Mucosa of stomach (tissue), 1 donor: ENCODE results near the gene UBE4B.

Source experiments
- H3K27me3 ChIP-seq: one replicate; pipeline ENCODE4 v1.7.0; 2013; ENCODE audit warnings: mild to moderate bottlenecking, low read length; ENCODE audit not compliant: control insufficient read depth, insufficient read depth
- H3K36me3 ChIP-seq: one replicate; pipeline ENCODE4 v1.7.0; 2013; ENCODE audit warnings: low read length; ENCODE audit not compliant: control insufficient read depth, insufficient read depth
- H3K4me1 ChIP-seq: one replicate; pipeline ENCODE4 v1.7.0; 2013; ENCODE audit warnings: mild to moderate bottlenecking, low read length; ENCODE audit not compliant: control insufficient read depth, insufficient read depth
- H3K4me3 ChIP-seq: one replicate; pipeline ENCODE4 v1.7.0; 2013; ENCODE audit warnings: low read length
- H3K9ac ChIP-seq: one replicate; pipeline ENCODE4 v1.7.0; 2013; ENCODE audit warnings: mild to moderate bottlenecking, low read length, moderate library complexity
- H3K9me3 ChIP-seq: one replicate; pipeline ENCODE4 v1.7.0; 2013; ENCODE audit warnings: mild to moderate bottlenecking, low read length, moderate library complexity; ENCODE audit not compliant: control insufficient read depth
- donor health status: Pancreatic carcinoma.

UBE4B gene

DNA sequence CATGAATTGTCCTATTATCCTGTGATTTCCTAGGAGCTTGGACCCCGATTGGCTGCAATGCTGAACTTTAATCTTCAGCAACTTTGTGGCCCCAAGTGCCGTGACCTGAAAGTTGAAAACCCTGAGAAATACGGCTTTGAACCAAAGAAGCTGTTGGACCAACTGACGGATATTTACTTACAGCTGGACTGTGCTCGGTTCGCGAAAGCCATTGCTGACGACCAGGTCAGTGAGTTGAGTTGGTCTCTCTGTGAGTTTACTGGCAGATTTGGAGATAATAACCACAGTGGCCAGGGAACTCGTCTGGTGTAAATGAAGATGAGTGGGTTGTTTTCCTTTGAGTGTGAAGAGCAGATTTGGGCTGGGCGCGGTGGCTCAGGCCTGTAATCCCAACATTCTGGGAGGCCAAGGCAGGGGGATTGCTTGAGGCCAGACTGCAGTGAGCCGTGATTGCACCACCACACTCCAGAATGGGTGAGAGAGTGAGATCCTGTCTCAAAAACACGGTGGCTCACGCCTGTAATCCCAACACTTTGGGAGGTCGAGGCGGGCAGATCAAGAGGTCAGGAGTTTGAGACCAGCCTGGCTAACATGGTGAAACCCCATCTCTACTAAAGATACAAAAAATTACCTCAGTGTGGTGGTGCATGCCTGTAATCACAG lies 138.5 kb downstream of the UBE4B start:
- H3K36me3 ChIP-seq = no peaks in the 10 kb centered on the region
- no peak overlapping the region for H3K4me3 ChIP-seq
- H3K4me1 ChIP-seq = peaks cover 9% of the 10 kb centered on the region
- H3K9me3 ChIP-seq = no peaks in the 10 kb centered on the region
- no peaks in the 10 kb centered on the region for H3K27me3 ChIP-seq
- no peak overlapping the region for H3K9ac ChIP-seq

DNA sequence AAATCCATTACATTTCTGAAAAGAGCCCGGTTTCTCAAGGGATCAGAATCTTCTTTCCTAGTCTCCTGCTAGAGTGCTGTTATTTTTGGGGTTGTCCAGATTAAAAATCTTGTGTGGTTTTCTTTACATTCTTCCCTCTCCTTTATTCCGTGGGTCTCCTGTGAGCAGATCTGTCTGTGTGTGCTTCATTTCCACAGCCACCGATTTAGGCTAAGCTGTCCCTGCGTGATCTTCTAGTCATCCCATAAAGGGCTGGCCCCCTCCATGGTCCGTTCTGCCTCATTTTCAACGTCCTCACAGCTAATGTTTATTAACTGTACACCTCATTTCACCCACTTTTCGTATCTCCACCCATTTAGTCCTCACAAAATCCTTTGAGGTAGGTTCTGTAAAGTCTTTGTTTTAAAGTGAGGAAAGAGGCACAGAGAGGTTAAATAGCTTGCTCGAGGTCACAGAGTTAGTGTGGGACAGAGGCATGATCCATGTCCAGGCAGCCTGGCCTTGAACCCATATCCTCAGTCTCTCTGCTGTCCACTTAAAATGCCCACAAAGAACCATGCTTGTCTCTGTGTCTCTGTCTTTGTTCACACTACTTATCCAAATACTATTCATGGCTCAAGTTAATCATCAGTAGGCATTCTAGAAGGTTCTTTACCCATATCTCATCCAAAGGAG lies 139.4 kb downstream of the UBE4B start:
- H3K9me3 ChIP-seq = no peaks in the 10 kb centered on the region
- H3K4me3 ChIP-seq = no peak overlapping the region
- no peak overlapping the region for H3K9ac ChIP-seq
- H3K36me3 ChIP-seq = no peaks in the 10 kb centered on the region
- peaks cover 9% of the 10 kb centered on the region for H3K4me1 ChIP-seq
- H3K27me3 ChIP-seq = no peaks in the 10 kb centered on the region

- no peak overlapping the region for H3K4me3 ChIP-seq
- no peaks in the 10 kb centered on the region for H3K27me3 ChIP-seq
- no peaks in the 10 kb centered on the region for H3K36me3 ChIP-seq
- H3K9me3 ChIP-seq = no peaks in the 10 kb centered on the region
- peaks cover 9% of the 10 kb centered on the region for H3K4me1 ChIP-seq
- no peak overlapping the region for H3K9ac ChIP-seq
These were observed 140.8 kb downstream of the UBE4B start for GRCh38 chr1:10173582-10173981.

DNA sequence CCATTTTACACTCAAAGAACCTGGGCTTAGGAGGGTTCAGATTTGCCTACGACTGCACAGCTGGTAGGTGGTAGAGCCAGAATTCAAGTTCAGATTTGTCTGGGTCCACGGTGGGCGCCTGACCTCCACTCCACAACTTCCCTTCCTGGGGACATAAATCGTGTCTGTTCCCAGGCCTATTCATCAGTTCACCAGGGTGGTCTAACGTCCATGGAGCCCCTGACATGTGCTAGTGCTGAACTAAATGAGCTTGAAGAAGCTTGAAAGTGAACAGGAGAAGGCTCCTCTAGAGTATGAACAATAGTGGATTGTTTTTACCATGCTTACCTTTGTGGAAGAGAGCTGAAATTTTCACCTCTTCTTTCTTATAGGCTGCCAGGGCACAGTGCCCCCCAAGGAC lies 145.1 kb downstream of the UBE4B start:
- no peaks in the 10 kb centered on the region for H3K9me3 ChIP-seq
- H3K36me3 ChIP-seq = peaks cover 6% of the 10 kb centered on the region
- H3K27me3 ChIP-seq = no peaks in the 10 kb centered on the region
- no peak overlapping the region for H3K9ac ChIP-seq
- H3K4me3 ChIP-seq = no peak overlapping the region
- no peaks in the 10 kb centered on the region for H3K4me1 ChIP-seq

GRCh38 chr1:10178597-10179405 lies 146.0 kb downstream of the UBE4B start:
- Histone ChIP-seq H3K4me3 (no peak overlapping the region), H3K27me3 (no peaks in the 10 kb centered on the region), H3K4me1 (no peaks in the 10 kb centered on the region), H3K9me3 (no peaks in the 10 kb centered on the region), H3K36me3 (peaks cover 6% of the 10 kb centered on the region), H3K9ac (no peak overlapping the region)

DNA sequence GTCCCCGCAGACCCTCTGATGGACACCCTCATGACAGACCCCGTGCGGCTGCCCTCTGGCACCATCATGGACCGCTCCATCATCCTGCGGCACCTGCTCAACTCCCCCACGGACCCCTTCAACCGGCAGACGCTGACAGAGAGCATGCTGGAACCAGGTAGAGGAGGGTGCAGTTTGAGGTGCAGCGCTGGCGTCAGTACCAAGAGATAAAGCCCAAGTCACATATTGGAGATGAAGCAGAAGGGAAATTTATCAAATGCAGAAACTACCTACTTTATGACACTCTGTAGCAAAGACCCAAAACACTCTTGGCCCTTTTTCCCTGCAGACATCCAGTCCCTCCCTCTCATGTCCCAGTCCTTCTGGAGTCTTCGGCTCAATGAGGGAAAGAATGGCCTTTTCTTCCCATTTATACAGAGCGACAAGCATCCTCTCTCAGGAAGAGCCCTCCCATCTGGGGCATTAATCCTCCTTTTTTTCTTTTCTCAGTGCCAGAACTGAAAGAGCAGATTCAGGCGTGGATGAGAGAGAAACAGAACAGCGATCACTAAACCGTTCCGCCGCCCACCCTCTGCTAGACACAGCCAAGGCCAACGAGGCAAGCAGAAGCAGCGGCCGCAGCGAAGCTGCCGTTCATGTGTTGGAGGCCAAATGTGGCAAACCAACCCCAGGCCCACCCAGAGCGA lies 146.8 kb downstream of the UBE4B start:
- Histone ChIP-seq H3K4me1 (no peaks in the 10 kb centered on the region), H3K36me3 (peaks cover 6% of the 10 kb centered on the region), H3K9me3 (no peaks in the 10 kb centered on the region), H3K9ac (no peak overlapping the region), H3K4me3 (no peak overlapping the region), H3K27me3 (no peaks in the 10 kb centered on the region)

DNA sequence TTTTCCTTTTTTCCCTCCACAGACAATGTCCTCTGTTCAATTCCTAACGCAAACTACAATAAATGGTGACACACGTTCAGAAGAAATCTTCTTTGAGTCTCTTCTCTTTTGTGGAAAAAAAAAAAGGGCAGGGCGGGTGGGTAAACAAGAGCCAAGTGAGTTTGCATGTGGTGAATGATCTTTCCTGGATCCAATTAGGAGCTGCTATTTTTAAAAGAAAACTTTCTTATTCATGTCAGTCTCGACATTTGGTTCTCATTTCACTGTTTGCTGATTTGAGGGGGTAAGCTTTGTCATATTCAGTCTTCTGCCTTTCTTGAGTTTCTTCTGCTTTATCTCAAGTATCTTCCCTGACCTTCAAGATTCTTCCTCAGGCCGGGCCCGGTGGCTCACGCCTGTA lies 148.4 kb downstream of the UBE4B start:
- Histone ChIP-seq H3K4me3 (no peak overlapping the region), H3K9ac (no peak overlapping the region), H3K4me1 (no peaks in the 10 kb centered on the region), H3K9me3 (no peaks in the 10 kb centered on the region), H3K27me3 (no peaks in the 10 kb centered on the region), H3K36me3 (peaks cover 6% of the 10 kb centered on the region)

GRCh38 chr1:10185759-10186158 lies 153.0 kb downstream of the UBE4B start:
- Histone ChIP-seq H3K4me3 (no peak overlapping the region), H3K9ac (no peak overlapping the region)

DNA sequence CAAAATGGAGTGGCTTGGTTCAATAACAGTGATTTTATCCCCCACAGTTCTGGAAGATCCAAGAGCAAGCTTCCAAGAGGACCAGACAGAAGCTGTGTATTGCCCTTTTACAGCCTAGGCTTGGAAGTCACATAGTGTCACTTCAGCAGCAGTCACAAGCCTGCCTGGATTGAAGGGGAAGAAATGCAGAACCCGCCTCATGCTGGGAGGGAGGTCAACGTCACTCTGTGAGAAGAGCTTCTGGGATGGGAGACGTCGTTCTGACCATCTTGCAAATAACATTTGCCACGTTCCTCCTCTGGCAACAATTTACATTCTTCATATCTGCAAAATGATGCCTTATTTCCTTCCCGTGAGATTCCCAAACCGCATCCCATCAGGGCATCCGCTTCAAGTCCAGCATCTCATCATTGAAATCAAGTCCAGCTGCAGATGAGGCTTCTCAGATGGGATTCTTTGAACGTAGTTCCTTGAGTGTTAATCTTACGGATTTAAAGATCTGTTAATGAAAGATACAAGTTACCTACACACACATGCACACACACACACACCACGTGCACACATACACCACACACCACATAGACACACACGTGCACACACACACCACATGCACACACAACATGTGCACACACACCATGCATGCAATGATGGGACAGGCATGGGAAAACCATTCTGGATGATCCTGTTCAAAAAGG lies 153.7 kb downstream of the UBE4B start:
- Histone ChIP-seq H3K9me3 (no peaks in the 10 kb centered on the region), H3K4me1 (no peaks in the 10 kb centered on the region), H3K9ac (no peak overlapping the region), H3K27me3 (no peaks in the 10 kb centered on the region), H3K36me3 (no peaks in the 10 kb centered on the region), H3K4me3 (no peak overlapping the region)

More at GRCh38 chr1:10185759-10186158, 153.0 kb downstream of the UBE4B start:
- H3K36me3 ChIP-seq = no peaks in the 10 kb centered on the region
- no peaks in the 10 kb centered on the region for H3K4me1 ChIP-seq
- H3K27me3 ChIP-seq = no peaks in the 10 kb centered on the region
- H3K9me3 ChIP-seq = no peaks in the 10 kb centered on the region

- H3K4me1 ChIP-seq = no peaks in the 10 kb centered on the region
- no peaks in the 10 kb centered on the region for H3K36me3 ChIP-seq
- H3K9me3 ChIP-seq = no peaks in the 10 kb centered on the region
- no peak overlapping the region for H3K9ac ChIP-seq
- H3K27me3 ChIP-seq = no peaks in the 10 kb centered on the region
- H3K4me3 ChIP-seq = no peak overlapping the region
These were observed 154.2 kb downstream of the UBE4B start for GRCh38 chr1:10187026-10187334.

DNA sequence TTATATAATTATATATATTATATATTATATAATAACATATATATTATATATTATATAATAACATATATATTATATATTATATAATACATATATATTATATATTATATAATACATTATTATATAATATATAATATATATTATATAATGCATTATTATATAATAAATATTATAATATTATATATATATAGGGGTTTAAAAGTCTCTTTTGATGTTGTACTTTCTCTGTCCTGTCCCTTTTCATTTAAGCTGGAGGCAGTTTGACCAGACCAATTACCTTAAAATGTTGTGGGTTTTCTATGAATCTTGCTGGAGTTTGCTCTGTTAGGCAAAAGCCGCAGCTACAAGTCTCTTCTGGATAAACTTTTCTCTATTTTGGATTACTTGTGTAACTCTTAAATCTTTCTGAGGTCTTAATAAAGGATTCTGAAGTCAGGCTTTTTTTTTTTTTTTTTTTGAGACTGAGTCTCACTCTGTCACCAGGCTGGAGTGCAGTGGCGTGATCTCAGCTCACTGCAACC lies 155.4 kb downstream of the UBE4B start:
- Histone ChIP-seq H3K36me3 (no peaks in the 10 kb centered on the region), H3K4me1 (no peaks in the 10 kb centered on the region), H3K9ac (no peak overlapping the region), H3K9me3 (no peaks in the 10 kb centered on the region), H3K27me3 (no peaks in the 10 kb centered on the region), H3K4me3 (no peak overlapping the region)
